Hematopoietic multipotent progenitor cell (in vitro differentiated cells): Measurements from ENCODE around the gene LCE2B. TPM values are rescaled to one million over a fixed set of nuclear protein-coding genes. Genes with fewer than 3 reads are reported as not detected.

Experiments used
- DNase-seq, 3 donors: peaks; one replicate each; pipeline ENCODE4 v3.0.0-alpha.2; 2011 to 2015; ENCODE audit warnings: low read depth in 2 of 3, low spot score in 2 of 3
- total RNA-seq: library from RNA; depleted of rRNA; stranded (reverse); fragments of >200 nt; gene quantifications from one replicate; pipeline ENCODE4 v1.2.3, GENCODE V29; 2012

The LCE2B gene
- total RNA-seq, 1 donor = not detected

DNA sequence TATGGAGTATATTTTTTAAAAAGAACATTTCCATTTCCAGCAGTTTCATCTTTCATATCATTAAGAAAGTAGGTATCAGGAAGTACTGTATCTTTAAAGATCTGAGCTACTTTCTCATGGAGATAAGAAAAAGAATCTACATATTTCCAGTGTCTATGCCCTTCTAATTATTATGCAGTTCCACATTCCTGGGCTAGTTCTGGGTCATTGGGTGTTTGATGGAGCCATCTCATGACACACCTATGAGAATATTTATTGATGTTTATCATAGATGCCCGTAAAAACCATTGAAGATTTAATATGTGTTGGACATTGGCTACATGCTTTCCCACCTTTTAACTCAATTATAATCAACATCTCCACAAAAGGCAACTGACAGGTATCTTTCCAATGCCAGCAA is 43.1 kb downstream of the LCE2B start:
- DNase-seq = no peak

DNA sequence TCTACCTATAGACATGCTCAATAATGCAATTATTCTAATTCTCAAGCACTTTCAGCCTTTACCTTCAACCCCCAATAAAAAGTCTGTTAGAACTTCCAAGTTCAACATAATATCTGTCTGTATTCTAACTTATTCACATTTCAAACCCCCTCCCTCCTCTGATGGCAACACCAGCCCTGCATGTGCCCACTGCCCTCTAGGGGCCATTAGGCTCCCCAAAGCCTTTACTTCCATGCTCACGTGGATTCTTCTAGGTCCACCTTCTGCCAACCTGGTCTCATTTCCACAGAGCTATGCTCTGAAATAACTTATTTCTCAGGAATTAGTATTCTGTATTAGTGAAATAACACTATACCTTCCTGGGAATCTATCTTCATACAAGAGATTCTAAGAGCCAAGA is 49.7 kb downstream of the LCE2B start:
- DNase-seq = no peak

Other genes with a start within 250 kb of the LCE2B start
- not detected for gene LCE5A, start 175.3 kb upstream of the LCE2B start, total RNA-seq
- not detected for gene CRCT1, start 171.6 kb upstream of the LCE2B start, total RNA-seq
- gene LCE3E, start 119.3 kb upstream of the LCE2B start, total RNA-seq = not detected
- gene LCE3D, start 105.6 kb upstream of the LCE2B start, total RNA-seq = not detected
- gene LCE3C, start 85.9 kb upstream of the LCE2B start, total RNA-seq = not detected
- gene LCE3B, start 72.3 kb upstream of the LCE2B start, total RNA-seq = not detected
- not detected for gene LCE3A, start 63.0 kb upstream of the LCE2B start, total RNA-seq
- not detected for gene LCE2D, start 22.7 kb upstream of the LCE2B start, total RNA-seq
- gene LCE2C, start 10.8 kb upstream of the LCE2B start, total RNA-seq = not detected
- gene LCE2A, start 12.2 kb downstream of the LCE2B start, total RNA-seq = not detected
- gene LCE4A, start 22.0 kb downstream of the LCE2B start, total RNA-seq = not detected
- gene KPRP, start 71.9 kb downstream of the LCE2B start, total RNA-seq = not detected
- not detected for gene LCE1F, start 89.0 kb downstream of the LCE2B start, total RNA-seq
- not detected for gene LCE1E, start 100.1 kb downstream of the LCE2B start, total RNA-seq
- gene LCE1D, start 110.6 kb downstream of the LCE2B start, total RNA-seq = not detected
- not detected for gene LCE1C, start 120.5 kb downstream of the LCE2B start, total RNA-seq
- gene LCE1B, start 125.8 kb downstream of the LCE2B start, total RNA-seq = not detected
- not detected for gene LCE1A, start 141.3 kb downstream of the LCE2B start, total RNA-seq
- gene LCE6A, start 156.7 kb downstream of the LCE2B start, total RNA-seq = not detected
- gene LCE7A, start 173.9 kb downstream of the LCE2B start, total RNA-seq = not detected
- not detected for gene SMCP, start 192.2 kb downstream of the LCE2B start, total RNA-seq
- gene IVL, start 222.4 kb downstream of the LCE2B start, total RNA-seq = not detected